Neutrophil (primary cell): ENCODE data around the gene BIRC5.
"Not testable (repeated sequence)": the region's sequence is repeated elsewhere in the genome, so short reads cannot be mapped to it uniquely, and the experiment has no call there.

ENCODE experiments used
- H3K27ac ChIP-seq: fragments of 200-600 bp; sonication (generic); 2 replicates; pipeline ENCODE4 v1.5.1; 2016; ENCODE audit warnings: mild to moderate bottlenecking, moderate library complexity
- H3K27me3 ChIP-seq: fragments of 200-600 bp; sonication (generic); 2 replicates; pipeline ENCODE4 v1.6.0; 2016; ENCODE audit warnings: mild to moderate bottlenecking
- H3K36me3 ChIP-seq: fragments of 200-600 bp; sonication (generic); 2 replicates; pipeline ENCODE4 v1.5.1; 2017
- H3K4me1 ChIP-seq, 2 experiments: fragments of 200-600 bp in 1 of 2; sonication (generic) in 1 of 2; 1 replicate in 1 of 2; 2 replicates in 1 of 2; pipeline versions ENCODE4 v1.5.1 to v1.6.1; 2013 to 2016; ENCODE audit warnings: low read depth in 1 of 2, low read length in 1 of 2, mild to moderate bottlenecking in 1 of 2, moderate library complexity in 1 of 2; ENCODE audit not compliant: control insufficient read depth in 1 of 2, insufficient read depth in 1 of 2
- H3K4me3 ChIP-seq, 2 experiments: fragments of 200-600 bp in 1 of 2; sonication (generic) in 1 of 2; 1 replicate in 1 of 2; 2 replicates in 1 of 2; pipeline ENCODE4 v1.5.1; 2013 to 2016; ENCODE audit warnings: low read depth in 1 of 2, low read length in 1 of 2, mild to moderate bottlenecking in 1 of 2, moderate library complexity in 1 of 2
- H3K9me3 ChIP-seq: fragments of 200-600 bp; sonication (generic); 2 replicates; pipeline ENCODE4 v1.5.1; 2016
- TF ChIP-seq, protein P1 (sequence below): fragments of 200-600 bp; sonication (generic); IDR thresholded peaks from 2 replicates; pipeline ENCODE4 v1.5.1; 2016; ENCODE audit warnings: antibody characterized with exemption

BIRC5 gene

DNA sequence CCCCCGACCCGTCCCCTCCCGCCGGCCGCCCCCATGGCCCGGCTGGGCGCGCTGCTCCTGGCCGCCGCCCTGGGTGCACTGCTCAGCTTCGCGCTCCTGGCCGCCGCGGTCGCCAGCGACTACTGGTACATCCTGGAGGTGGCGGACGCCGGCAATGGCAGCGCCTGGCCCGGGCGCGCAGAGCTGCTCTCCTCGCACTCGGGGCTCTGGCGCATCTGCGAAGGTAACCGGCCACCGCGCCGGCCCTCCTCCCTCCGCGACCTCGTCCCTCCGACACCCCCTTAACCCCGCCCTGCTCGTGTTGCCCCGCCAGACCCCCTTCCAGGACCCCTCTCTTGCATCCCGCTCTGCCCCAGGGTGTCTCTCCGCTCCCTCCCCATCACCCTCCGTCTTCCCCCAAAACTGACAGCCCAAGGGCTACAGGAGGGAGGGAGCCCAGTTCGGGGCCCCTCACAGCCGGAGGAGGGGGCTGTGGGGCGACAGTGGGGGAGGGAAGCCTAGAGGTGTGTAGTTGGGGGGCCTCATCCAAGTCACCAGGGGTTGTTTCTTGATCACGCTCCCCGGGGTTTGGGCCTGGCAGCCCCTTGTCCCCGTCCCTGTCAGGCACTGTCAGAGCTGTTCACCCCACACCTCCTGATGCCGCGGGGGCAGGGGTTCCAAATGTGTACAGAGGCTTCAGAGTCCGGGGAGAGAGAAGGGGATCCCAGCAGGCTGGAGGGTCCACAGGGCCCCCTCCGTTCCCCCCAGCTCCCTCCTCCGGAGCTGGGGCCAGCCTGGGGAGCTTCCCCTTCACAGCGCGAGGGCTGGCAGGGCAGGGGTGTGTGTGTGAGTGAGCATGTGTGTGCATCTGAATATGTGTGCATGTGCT, 18.2 kb downstream of the BIRC5 start:
- H3K4me3 ChIP-seq: no peak overlapping the region
- no peaks in the 10 kb centered on the region for H3K9me3 ChIP-seq
- TF ChIP-seq, protein P1, sequence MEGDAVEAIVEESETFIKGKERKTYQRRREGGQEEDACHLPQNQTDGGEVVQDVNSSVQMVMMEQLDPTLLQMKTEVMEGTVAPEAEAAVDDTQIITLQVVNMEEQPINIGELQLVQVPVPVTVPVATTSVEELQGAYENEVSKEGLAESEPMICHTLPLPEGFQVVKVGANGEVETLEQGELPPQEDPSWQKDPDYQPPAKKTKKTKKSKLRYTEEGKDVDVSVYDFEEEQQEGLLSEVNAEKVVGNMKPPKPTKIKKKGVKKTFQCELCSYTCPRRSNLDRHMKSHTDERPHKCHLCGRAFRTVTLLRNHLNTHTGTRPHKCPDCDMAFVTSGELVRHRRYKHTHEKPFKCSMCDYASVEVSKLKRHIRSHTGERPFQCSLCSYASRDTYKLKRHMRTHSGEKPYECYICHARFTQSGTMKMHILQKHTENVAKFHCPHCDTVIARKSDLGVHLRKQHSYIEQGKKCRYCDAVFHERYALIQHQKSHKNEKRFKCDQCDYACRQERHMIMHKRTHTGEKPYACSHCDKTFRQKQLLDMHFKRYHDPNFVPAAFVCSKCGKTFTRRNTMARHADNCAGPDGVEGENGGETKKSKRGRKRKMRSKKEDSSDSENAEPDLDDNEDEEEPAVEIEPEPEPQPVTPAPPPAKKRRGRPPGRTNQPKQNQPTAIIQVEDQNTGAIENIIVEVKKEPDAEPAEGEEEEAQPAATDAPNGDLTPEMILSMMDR: no peak
- no peaks in the 10 kb centered on the region for H3K36me3 ChIP-seq
- no peaks in the 10 kb centered on the region for H3K4me1 ChIP-seq
- H3K27me3 ChIP-seq: peaks cover 72% of the 10 kb centered on the region
- no peak overlapping the region for H3K27ac ChIP-seq

DNA sequence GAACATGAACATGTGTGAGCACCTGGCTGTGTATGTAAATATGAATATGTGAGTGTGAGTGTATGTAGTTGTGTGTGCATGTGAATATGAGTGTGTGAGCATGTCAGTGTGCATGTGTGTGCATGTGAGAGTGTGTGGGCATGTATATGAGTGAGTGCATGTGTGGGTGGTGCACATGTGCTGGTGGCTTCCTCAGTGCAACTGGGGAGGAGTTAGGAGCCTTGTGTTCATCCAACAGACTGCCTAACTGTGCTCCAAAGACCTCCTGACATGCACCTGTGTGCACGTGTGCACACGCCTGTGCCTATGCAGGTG, 18.8 kb downstream of the BIRC5 start:
- no peak overlapping the region for H3K27ac ChIP-seq
- no peaks in the 10 kb centered on the region for H3K4me1 ChIP-seq
- no peaks in the 10 kb centered on the region for H3K36me3 ChIP-seq
- TF ChIP-seq, protein P1: no peak
- no peak overlapping the region for H3K4me3 ChIP-seq
- H3K9me3 ChIP-seq: no peaks in the 10 kb centered on the region
- peaks cover 66% of the 10 kb centered on the region for H3K27me3 ChIP-seq

DNA sequence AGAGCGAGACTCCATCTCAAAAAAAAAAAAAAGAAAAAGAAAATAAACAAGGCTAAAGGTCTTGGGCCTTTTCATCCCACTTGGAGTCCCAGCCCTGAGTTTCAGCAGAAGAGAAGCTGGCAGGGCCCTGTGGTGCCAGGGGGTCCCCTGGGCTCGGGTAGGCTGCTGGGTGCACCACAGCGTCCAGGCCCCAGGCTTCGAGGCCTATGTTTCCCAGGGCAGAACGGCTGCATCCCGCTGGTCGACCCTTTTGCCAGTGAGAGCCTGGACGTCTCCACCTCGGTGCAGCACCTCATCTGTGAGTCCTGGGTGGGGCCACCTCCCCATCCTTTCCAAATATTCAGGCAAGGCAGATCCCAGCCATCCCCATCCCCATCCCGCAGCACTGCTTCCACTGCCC, 19.6 kb downstream of the BIRC5 start:
- Histone ChIP-seq H3K4me1 (no peaks in the 10 kb centered on the region), H3K4me3 (no peak overlapping the region), H3K36me3 (no peaks in the 10 kb centered on the region), H3K9me3 (no peaks in the 10 kb centered on the region), H3K27me3 (peaks cover 57% of the 10 kb centered on the region), H3K27ac (no peak overlapping the region)
- TF ChIP-seq, protein P1: no peak

DNA sequence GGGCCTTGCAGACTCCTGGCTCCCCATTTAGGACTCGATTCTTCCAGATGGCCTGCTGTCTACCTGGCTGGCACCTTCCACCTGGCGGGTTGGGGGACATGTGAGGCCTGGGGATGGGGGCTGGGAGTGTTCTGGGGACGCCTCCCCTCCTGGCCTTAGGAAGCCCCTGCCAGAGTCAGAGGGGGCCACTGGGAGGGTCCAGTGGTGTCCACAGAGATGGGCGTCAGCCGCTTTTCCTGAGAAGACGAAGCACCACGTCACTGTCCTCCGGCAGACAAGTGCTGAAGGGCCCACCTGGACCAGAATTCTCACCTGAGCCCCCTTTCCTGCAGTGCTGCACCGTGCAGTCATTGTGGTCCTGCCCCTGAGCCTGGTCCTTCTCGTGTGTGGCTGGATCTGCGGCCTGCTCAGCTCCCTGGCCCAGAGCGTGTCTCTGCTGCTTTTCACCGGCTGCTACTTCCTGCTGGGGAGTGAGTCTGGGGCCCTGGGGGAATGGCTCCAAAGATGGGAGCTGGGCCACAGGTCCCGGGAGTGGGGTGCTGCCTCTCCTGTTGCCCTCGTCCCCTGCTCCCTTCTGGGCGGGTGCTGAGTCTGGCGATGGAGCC, 20.3 kb downstream of the BIRC5 start:
- Histone ChIP-seq H3K4me3 (no peak overlapping the region), H3K36me3 (no peaks in the 10 kb centered on the region), H3K4me1 (no peaks in the 10 kb centered on the region), H3K27me3 (peaks cover 51% of the 10 kb centered on the region), H3K9me3 (no peaks in the 10 kb centered on the region), H3K27ac (no peak overlapping the region)
- TF ChIP-seq, protein P1: no peak

DNA sequence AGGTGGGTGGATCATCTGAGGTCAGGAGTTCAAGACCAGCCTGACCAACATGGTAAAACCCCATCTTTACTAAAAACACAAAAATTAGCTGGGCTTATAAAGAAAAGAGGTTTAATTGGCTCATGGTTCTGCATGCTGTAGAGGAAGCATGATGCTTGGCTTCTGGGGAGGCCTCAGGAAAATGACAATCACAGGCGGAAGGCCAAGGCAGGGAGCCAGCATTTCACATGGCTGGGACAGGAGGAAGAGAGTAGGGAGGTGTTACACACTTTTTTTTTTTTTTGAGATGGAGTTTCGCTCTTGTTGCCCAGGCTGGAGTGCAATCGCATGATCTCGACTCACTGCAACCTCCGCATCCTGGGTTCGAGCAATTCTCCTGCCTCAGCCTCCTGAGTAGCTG, 21.0 kb downstream of the BIRC5 start:
- not testable (repeated sequence) for H3K4me1 ChIP-seq, H3K36me3 ChIP-seq, H3K4me3 ChIP-seq, H3K9me3 ChIP-seq, H3K27ac ChIP-seq
- H3K27me3 ChIP-seq: peaks cover 44% of the 10 kb centered on the region

DNA sequence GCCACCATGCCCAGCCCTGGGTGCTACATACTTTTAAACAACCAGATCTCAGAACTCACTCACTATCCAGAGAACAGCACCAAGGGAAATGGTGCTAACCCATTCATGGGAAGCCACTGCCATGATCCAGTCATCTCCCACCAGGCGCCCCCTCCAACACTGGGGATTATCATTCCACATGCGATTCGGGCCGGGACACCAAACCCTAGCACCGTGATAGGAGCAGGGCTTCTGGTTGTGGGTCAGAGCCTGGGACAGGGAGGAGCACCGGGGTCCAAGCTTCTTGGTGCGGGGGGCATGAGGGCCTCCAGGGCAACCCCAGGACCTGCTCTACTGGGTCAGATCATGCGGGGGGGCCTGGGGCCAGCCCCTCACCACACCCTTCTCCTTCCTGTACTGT, 21.8 kb downstream of the BIRC5 start:
- Histone ChIP-seq H3K9me3 (no peaks in the 10 kb centered on the region), H3K4me1 (no peaks in the 10 kb centered on the region), H3K27me3 (peaks cover 35% of the 10 kb centered on the region), H3K4me3 (no peak overlapping the region), H3K36me3 (no peaks in the 10 kb centered on the region), H3K27ac (no peak overlapping the region)
- TF ChIP-seq, protein P1: no peak
